LNCAP (cell line): ENCODE data around the gene ADCY3.

Experiments used
- CTCF ChIP-seq: fragments of 450-650 bp; IDR thresholded peaks from 2 replicates; pipeline ENCODE4 v1.5.1; 2017; ENCODE audit warnings: mild to moderate bottlenecking

ADCY3 gene

GRCh38 chr2:24838541-24838940 lies 81.5 kb downstream of the ADCY3 start:
- TF ChIP-seq CTCF = no peak

- TF ChIP-seq CTCF = no peak
Observed at GRCh38 chr2:24837996-24838513, 82.0 kb downstream of the ADCY3 start.

GRCh38 chr2:24836706-24837105 lies 83.3 kb downstream of the ADCY3 start:
- TF ChIP-seq CTCF = no peak

GRCh38 chr2:24836206-24836605 lies 83.8 kb downstream of the ADCY3 start:
- no peak for TF ChIP-seq CTCF

- no peak for TF ChIP-seq CTCF
Observed at GRCh38 chr2:24834733-24835395, 85.2 kb downstream of the ADCY3 start.

- no peak for TF ChIP-seq CTCF
Observed at GRCh38 chr2:24833821-24834732, 86.0 kb downstream of the ADCY3 start.

GRCh38 chr2:24832931-24833701 lies 86.9 kb downstream of the ADCY3 start:
- TF ChIP-seq CTCF = no peak
